HCT116 (cell line): ENCODE measurements around the gene EMB. TPM values are rescaled to one million over a fixed set of nuclear protein-coding genes. Genes with fewer than 3 reads are reported as not detected.
"Not testable (repeated sequence)": the region's sequence is repeated elsewhere in the genome, so short reads cannot be mapped to it uniquely, and the experiment has no call there.

Source experiments
- ATAC-seq: fragments of 200-7000 bp; cut with Tn5 transposase; 2 replicates; pipeline ENCODE4 v1.9.1; 2020; ENCODE audit warnings: mild to moderate bottlenecking, moderate library complexity
- BruUV-seq: library from RNA; stranded (reverse); fragments of 400-500 nt; replicated peaks from 2 replicates; lab custom pipeline; 2021; lab: Mats Ljungman, UMichigan
- CTCF ChIA-PET: fragments of 300-600 bp; sonication (Branson Sonifier 250); formaldehyde crosslinking; loops from one replicate; lab custom pipeline; 2021; ENCODE audit warnings: antibody characterized with exemption; lab: Charles Lee
- POLR2A ChIA-PET: fragments of 300-600, 350-600 bp; sonication (Branson Sonifier 250); formaldehyde crosslinking; loops from one replicate; lab custom pipeline; 2021; ENCODE audit warnings: antibody characterized with exemption; lab: Charles Lee
- RAD21 ChIA-PET, 2 experiments: fragments of 300-600 bp; sonication (Branson Sonifier 250); formaldehyde crosslinking; loops; one replicate each; lab custom pipeline; 2023; ENCODE audit warnings: low total read pairs in 2 of 2; ENCODE audit not compliant: uncharacterized antibody in 2 of 2, unreplicated experiment in 2 of 2, low non-redundant PET in 1 of 2; lab: Charles Lee
- DNase-seq: peaks from one replicate; pipeline ENCODE4 v3.0.0-alpha.2; 2010; ENCODE audit warnings: low read depth, low spot score
- H2AFZ ChIP-seq: fragments of 200-600 bp; shearing (Covaris generic), sonication (generic); 2 replicates; pipeline ENCODE4 v1.6.1; 2017; ENCODE audit warnings: low read depth, mixed run types, mixed read lengths, antibody characterized with exemption, low read length; ENCODE audit not compliant: poor library complexity, severe bottlenecking
- H3K27ac ChIP-seq: 2 replicates; pipeline ENCODE4 v1.5.1; 2012; ENCODE audit warnings: low read depth, low read length
- H3K27me3 ChIP-seq: fragments of 200-600 bp; sonication (generic); 2 replicates; pipeline ENCODE4 v1.6.1; 2016; ENCODE audit warnings: mixed run types, low read length, mixed read lengths; ENCODE audit not compliant: insufficient read depth
- H3K36me3 ChIP-seq, 2 experiments: fragments of 200-500 bp in 1 of 2; fragments of 200-600 bp in 1 of 2; sonication (Bioruptor generic) in 1 of 2; sonication (generic) in 1 of 2; 2 replicates each; pipeline versions ENCODE4 v1.5.1 to v1.6.1; 2014 to 2016; ENCODE audit warnings: low read length in 2 of 2, inconsistent platforms in 1 of 2, mixed read lengths in 1 of 2, mixed run types in 1 of 2; ENCODE audit not compliant: insufficient read depth in 2 of 2, control insufficient read depth in 1 of 2
- H3K4me1 ChIP-seq, 2 experiments: fragments of 200-600 bp in 1 of 2; sonication (generic) in 1 of 2; 2 replicates each; pipeline versions ENCODE4 v1.5.1 to v1.6.1; 2012 to 2017; ENCODE audit warnings: low read length in 2 of 2, inconsistent platforms in 1 of 2, mild to moderate bottlenecking in 1 of 2, mixed read lengths in 1 of 2, mixed run types in 1 of 2, moderate library complexity in 1 of 2; ENCODE audit not compliant: insufficient read depth in 2 of 2, control insufficient read depth in 1 of 2
- H3K4me2 ChIP-seq: fragments of 200-600 bp; sonication (generic); 2 replicates; pipeline ENCODE4 v1.6.1; 2017; ENCODE audit warnings: mixed run types, low read length, mixed read lengths
- H3K4me3 ChIP-seq, 2 experiments: fragments of 200-600 bp in 1 of 2; sonication (generic) in 1 of 2; replicated peaks in 1 of 2; 2 replicates each; pipeline ENCODE4 v1.5.1; 2011 to 2016; ENCODE audit warnings: low read length in 2 of 2, control low read depth in 1 of 2, low read depth in 1 of 2, mild to moderate bottlenecking in 1 of 2, mixed read lengths in 1 of 2, mixed run types in 1 of 2
- H3K79me2 ChIP-seq: fragments of 200-600 bp; sonication (generic); 2 replicates; pipeline ENCODE4 v1.6.1; 2017; ENCODE audit warnings: mild to moderate bottlenecking, mixed run types, low read length, moderate library complexity, mixed read lengths; ENCODE audit not compliant: insufficient read depth
- H3K9ac ChIP-seq: fragments of 200-600 bp; sonication (generic); 2 replicates; pipeline ENCODE4 v1.6.1; 2016; ENCODE audit warnings: low read length, mixed read lengths
- H3K9me2 ChIP-seq: fragments of 200-600 bp; sonication (generic), shearing (Covaris generic); 2 replicates; pipeline ENCODE4 v1.6.1; 2017; ENCODE audit warnings: mixed run types, mild to moderate bottlenecking, moderate library complexity; ENCODE audit not compliant: insufficient read depth
- H3K9me3 ChIP-seq, 2 experiments: fragments of 200-500 bp in 1 of 2; fragments of 200-600 bp in 1 of 2; sonication (Bioruptor generic) in 1 of 2; sonication (generic) in 1 of 2; 2 replicates each; pipeline ENCODE4 v1.6.1; 2014 to 2017; ENCODE audit warnings: low read length in 2 of 2, mixed read lengths in 2 of 2, inconsistent platforms in 1 of 2, low read depth in 1 of 2, mild to moderate bottlenecking in 1 of 2, mixed run types in 1 of 2, moderate library complexity in 1 of 2; ENCODE audit not compliant: control insufficient read depth in 1 of 2, insufficient read depth in 1 of 2
- H4K20me1 ChIP-seq: fragments of 200-600 bp; sonication (generic), shearing (Covaris generic); 2 replicates; pipeline ENCODE4 v1.6.1; 2017; ENCODE audit warnings: mixed run types, mild to moderate bottlenecking, moderate library complexity; ENCODE audit not compliant: insufficient read depth
- intact Hi-C: fragments of 100-400 bp; cut with micrococcal nuclease; formaldehyde crosslinking; loops from 2 replicates; pipeline ENCODE4 v1.10.0; 2022
- total RNA-seq: library from RNA; stranded (reverse); gene quantifications from one replicate; pipeline ENCODE4 v1.2.1, GENCODE V29; 2021; ENCODE audit not compliant: unreplicated experiment

Gene EMB
- total RNA-seq, 1 experiment from 2014 or later, result 15.2 TPM

DNA sequence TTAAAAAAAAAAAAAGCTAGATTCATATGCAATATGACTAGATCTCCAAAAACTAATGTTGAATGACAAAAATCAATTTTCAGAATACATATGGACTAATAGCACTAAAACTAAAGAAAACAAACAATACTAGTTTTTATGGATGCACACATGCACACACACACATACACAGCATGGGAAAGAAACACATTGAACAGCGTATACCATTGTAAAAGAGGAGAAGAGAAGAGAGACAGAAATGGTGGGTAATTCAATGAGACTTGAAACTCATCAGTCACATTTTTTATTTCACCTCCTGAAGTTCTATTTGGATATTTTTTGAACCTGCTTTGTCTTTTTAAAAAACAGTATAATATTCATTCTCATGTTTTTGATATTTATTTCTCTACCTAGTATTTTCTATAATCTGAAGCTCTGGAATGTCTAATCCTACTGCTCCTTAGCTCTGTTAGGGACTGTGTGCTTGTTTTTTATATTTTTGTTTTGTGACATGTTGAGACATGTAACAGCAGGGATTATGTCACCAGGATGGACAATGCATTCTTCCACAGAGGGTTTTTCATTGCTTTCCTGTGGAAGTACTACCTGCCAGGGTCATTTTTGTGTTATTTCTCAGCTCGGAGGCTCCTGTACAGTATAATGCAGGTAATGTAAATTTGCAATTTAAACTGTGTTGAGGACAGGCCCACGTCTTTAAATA is 17.8 kb downstream of the EMB start:
- POLR2A ChIA-PET, H3K9ac ChIP-seq, H3K4me3 ChIP-seq, RAD21 ChIA-PET, H3K9me3 ChIP-seq, DNase-seq, H3K27ac ChIP-seq, H3K79me2 ChIP-seq, BruUV-seq, H3K27me3 ChIP-seq, intact Hi-C loops, ATAC-seq, H3K4me2 ChIP-seq, H3K36me3 ChIP-seq, H4K20me1 ChIP-seq, CTCF ChIA-PET, H2AFZ ChIP-seq, H3K9me2 ChIP-seq, H3K4me1 ChIP-seq: not testable (repeated sequence)

DNA sequence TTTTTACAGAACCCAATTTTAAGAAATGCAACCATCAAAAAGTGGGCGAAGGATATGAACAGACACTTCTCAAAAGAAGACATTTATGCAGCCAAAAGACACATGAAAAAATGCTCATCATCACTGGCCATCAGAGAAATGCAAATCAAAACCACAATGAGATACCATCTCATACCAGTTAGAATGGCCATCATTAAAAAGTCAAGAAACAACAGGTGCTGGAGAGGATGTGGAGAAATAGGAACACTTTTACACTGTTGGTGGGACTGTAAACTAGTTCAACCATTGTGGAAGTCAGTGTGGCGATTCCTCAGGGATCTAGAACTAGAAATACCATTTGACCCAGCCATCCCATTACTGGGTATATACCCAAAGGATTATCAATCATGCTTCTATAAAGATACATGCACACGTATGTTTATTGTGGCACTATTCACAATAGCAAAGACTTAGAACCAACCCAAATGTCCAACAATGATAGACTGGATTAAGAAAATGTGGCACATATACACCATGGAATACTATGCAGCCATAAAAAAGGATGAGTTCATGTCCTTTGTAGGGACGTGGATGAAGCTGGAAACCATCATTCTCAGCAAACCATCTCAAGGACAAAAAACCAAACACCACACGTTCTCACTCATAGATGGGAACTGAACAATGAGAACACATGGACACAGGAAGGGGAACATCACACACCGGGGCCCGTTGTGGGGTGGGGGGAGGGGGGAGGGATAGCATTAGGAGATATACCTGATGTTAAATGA is 19.7 kb downstream of the EMB start:
- H3K27me3 ChIP-seq, BruUV-seq, H4K20me1 ChIP-seq, H3K4me3 ChIP-seq, CTCF ChIA-PET, H3K27ac ChIP-seq, H3K4me2 ChIP-seq, H3K9me3 ChIP-seq, H3K9ac ChIP-seq, intact Hi-C loops, H2AFZ ChIP-seq, ATAC-seq, H3K36me3 ChIP-seq, H3K9me2 ChIP-seq, RAD21 ChIA-PET, POLR2A ChIA-PET, H3K4me1 ChIP-seq, DNase-seq, H3K79me2 ChIP-seq: not testable (repeated sequence)
